A673 (cell line): Measurements from ENCODE around the gene SYCN. TPM values are rescaled to one million over a fixed set of nuclear protein-coding genes. Genes with fewer than 3 reads are reported as not detected.

Source experiments
- BruUV-seq: library from RNA; stranded (reverse); fragments of 400-500 nt; replicated peaks from 2 replicates; lab custom pipeline; 2021; lab: Mats Ljungman, UMichigan
- CTCF ChIA-PET: fragments of 300-600 bp; sonication (Branson Sonifier 250); formaldehyde crosslinking; loops from one replicate; lab custom pipeline; 2022; ENCODE audit warnings: antibody characterized with exemption; lab: Charles Lee
- POLR2A ChIA-PET: fragments of 300-600 bp; sonication (Branson Sonifier 250); formaldehyde crosslinking; loops from one replicate; lab custom pipeline; 2022; ENCODE audit warnings: antibody characterized with exemption; ENCODE audit not compliant: low non-redundant PET; lab: Charles Lee
- DNase-seq: peaks from one replicate; pipeline ENCODE4 v3.0.0-alpha.2; 2015; ENCODE audit warnings: low spot score
- H3K27ac ChIP-seq: fragments of 200-600 bp; sonication (generic); 2 replicates; pipeline ENCODE4 v1.5.1; 2016; ENCODE audit warnings: mixed run types, low read depth, mild to moderate bottlenecking, mixed read lengths, antibody characterized with exemption, low read length; ENCODE audit not compliant: poor library complexity, severe bottlenecking
- H3K27me3 ChIP-seq: fragments of 200-600 bp; sonication (generic); replicated peaks from 2 replicates; pipeline ENCODE4 v1.6.1; 2017; ENCODE audit warnings: mixed run types, low read depth, mild to moderate bottlenecking, mixed read lengths, antibody characterized with exemption, low read length; ENCODE audit not compliant: insufficient read depth, poor library complexity
- H3K36me3 ChIP-seq: fragments of 200-600 bp; sonication (generic); 2 replicates; pipeline ENCODE4 v1.6.1; 2016; ENCODE audit warnings: mixed run types, mild to moderate bottlenecking, mixed read lengths, antibody characterized with exemption, low read length; ENCODE audit not compliant: insufficient read depth, poor library complexity, severe bottlenecking
- H3K4me1 ChIP-seq: fragments of 200-600 bp; sonication (generic); 2 replicates; pipeline ENCODE4 v1.6.1; 2017; ENCODE audit warnings: mixed run types, mild to moderate bottlenecking, mixed read lengths, antibody characterized with exemption, low read length; ENCODE audit not compliant: insufficient read depth, poor library complexity, severe bottlenecking
- H3K4me3 ChIP-seq: fragments of 200-600 bp; sonication (generic); 2 replicates; pipeline ENCODE4 v1.5.1; 2016; ENCODE audit warnings: low read depth, mixed run types, mild to moderate bottlenecking, mixed read lengths, low read length; ENCODE audit not compliant: poor library complexity, severe bottlenecking
- H3K9me3 ChIP-seq: fragments of 200-600 bp; sonication (generic); 2 replicates; pipeline ENCODE4 v1.6.1; 2016; ENCODE audit warnings: mixed run types, low read depth, mild to moderate bottlenecking, mixed read lengths, antibody characterized with exemption, low read length; ENCODE audit not compliant: poor library complexity, severe bottlenecking
- CTCF ChIP-seq: fragments of 300-800, 200-600 bp; sonication (generic); conservative IDR thresholded peaks from 2 replicates; pipeline ENCODE4 v1.5.1; 2017; ENCODE audit warnings: low read depth, mild to moderate bottlenecking, antibody characterized with exemption, low read length, moderate library complexity, mixed read lengths
- EZH2 ChIP-seq: fragments of 200-600 bp; sonication (generic); IDR thresholded peaks from 2 replicates; pipeline ENCODE4 v1.6.1; 2017; ENCODE audit warnings: borderline replicate concordance, low read depth, mild to moderate bottlenecking, mixed read lengths, antibody characterized with exemption, low read length; ENCODE audit not compliant: poor library complexity, severe bottlenecking
- intact Hi-C: fragments of 100-400 bp; cut with micrococcal nuclease; formaldehyde crosslinking; loops from one replicate; pipeline ENCODE4 v1.10.0; 2022; ENCODE audit not compliant: unreplicated experiment
- total RNA-seq: library from RNA; stranded (reverse); gene quantifications from 2 replicates; pipeline ENCODE4 v1.2.3, GENCODE V29; 2021

Gene SYCN
- total RNA-seq, 1 experiment from 2014 or later = not detected

- H3K4me1 ChIP-seq = no peaks in the 10 kb centered on the region
- ChIA-PET CTCF (no interaction called here), POLR2A (no interaction called here)
- no peaks in the 10 kb centered on the region for H3K9me3 ChIP-seq
- H3K36me3 ChIP-seq = peaks cover 11% of the 10 kb centered on the region
- H3K27me3 ChIP-seq = no peaks in the 10 kb centered on the region
- no peak for DNase-seq
- no peak overlapping the region for H3K27ac ChIP-seq
- TF ChIP-seq EZH2 (no peak), CTCF (no peak)
- H3K4me3 ChIP-seq = no peak overlapping the region
- intact Hi-C loops = no loop called here
- no TSS peak for BruUV-seq
Measured at GRCh38 chr19:39180749-39181148, 23.3 kb downstream of the SYCN start.

DNA sequence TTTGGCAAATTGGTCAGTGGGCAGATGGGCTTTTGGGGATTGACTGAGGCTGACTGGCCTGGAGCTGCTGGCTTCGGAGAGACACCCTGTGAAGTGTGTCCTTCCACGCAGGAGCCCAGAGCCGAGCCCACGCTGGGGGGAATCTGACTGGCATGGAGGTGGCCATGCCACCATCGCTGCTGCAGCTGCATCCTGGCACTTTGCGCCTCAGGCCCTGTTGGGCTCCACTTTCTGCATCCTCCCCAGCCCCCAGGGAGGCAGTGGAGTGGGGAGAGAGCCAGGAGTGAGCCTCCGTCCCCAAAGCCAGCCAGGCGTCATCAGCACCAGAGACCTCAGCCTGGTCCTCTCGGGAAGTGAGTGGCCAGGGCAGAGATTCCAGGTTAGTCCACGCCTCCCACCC, 24.3 kb downstream of the SYCN start:
- TF ChIP-seq EZH2 (no peak), CTCF (no peak)
- ChIA-PET CTCF (interaction anchor here (0.5 kb wide), 1 partner anchor 42 kb away, joined by 9 read pairs; no protein-coding TSS in a partner anchor), POLR2A (no interaction called here)
- DNase-seq = no peak
- intact Hi-C loops = no loop called here
- Histone ChIP-seq H3K27ac (no peak overlapping the region), H3K4me3 (no peak overlapping the region), H3K36me3 (peaks cover 13% of the 10 kb centered on the region), H3K27me3 (no peaks in the 10 kb centered on the region), H3K4me1 (no peaks in the 10 kb centered on the region), H3K9me3 (no peaks in the 10 kb centered on the region)
- no TSS peak for BruUV-seq

DNA sequence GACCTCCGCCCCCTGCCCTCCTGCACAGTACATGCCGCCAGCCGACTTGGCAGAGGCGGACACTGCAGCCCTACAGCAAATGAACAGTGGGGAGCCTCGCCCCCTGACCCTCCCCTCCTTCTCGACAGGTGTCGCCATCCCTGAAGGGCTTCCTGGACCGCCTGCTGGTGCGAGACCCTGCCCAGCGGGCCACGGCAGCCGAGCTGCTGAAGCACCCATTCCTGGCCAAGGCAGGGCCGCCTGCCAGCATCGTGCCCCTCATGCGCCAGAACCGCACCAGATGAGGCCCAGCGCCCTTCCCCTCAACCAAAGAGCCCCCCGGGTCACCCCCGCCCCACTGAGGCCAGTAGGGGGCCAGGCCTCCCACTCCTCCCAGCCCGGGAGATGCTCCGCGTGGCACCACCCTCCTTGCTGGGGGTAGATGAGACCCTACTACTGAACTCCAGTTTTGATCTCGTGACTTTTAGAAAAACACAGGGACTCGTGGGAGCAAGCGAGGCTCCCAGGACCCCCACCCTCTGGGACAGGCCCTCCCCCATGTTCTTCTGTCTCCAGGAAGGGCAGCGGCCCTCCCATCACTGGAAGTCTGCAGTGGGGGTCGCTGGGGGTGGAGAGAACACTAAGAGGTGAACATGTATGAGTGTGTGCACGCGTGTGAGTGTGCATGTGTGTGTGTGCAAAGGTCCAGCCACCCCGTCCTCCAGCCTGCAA, 25.6 kb downstream of the SYCN start:
- TF ChIP-seq EZH2 = no peak
- TF ChIP-seq CTCF = no peak
- no peaks in the 10 kb centered on the region for H3K27me3 ChIP-seq
- no peak overlapping the region for H3K27ac ChIP-seq
- H3K36me3 ChIP-seq = peaks cover 16% of the 10 kb centered on the region
- intact Hi-C loops = no loop called here
- H3K9me3 ChIP-seq = no peaks in the 10 kb centered on the region
- ChIA-PET CTCF (no interaction called here), POLR2A (no interaction called here)
- H3K4me1 ChIP-seq = no peaks in the 10 kb centered on the region
- no peak for DNase-seq
- H3K4me3 ChIP-seq = no peak overlapping the region
- TSS peak; percentile 57 for BruUV-seq
